ENCODE results near the gene APOL3.
"Not testable (repeated sequence)": the region's sequence is repeated elsewhere in the genome, so short reads cannot be mapped to it uniquely, and the experiment has no call there.

Gene APOL3

GRCh38 chr22:36131907-36132306, 28.6 kb downstream of the APOL3 start:
- DNase-seq, result no peak

- DNase-seq, result no peak
These were observed 30.8 kb downstream of the APOL3 start for GRCh38 chr22:36129486-36130388.

- no peak for DNase-seq
These were observed 31.5 kb downstream of the APOL3 start for GRCh38 chr22:36129071-36129470.

- DNase-seq, result no peak
These were observed 34.5 kb downstream of the APOL3 start for GRCh38 chr22:36125994-36126531.

- DNase-seq, result no peak
These were observed 35.1 kb downstream of the APOL3 start for GRCh38 chr22:36125434-36125833.

- no peak for DNase-seq
These were observed 35.9 kb downstream of the APOL3 start for GRCh38 chr22:36124666-36125065.

- peak; percentile 61 to 87 (median 80) for DNase-seq
These were observed 36.6 kb downstream of the APOL3 start for GRCh38 chr22:36123673-36124630.

- not testable (repeated sequence) for DNase-seq
These were observed 39.8 kb downstream of the APOL3 start for GRCh38 chr22:36120621-36121351.

- no peak for DNase-seq
These were observed 43.5 kb downstream of the APOL3 start for GRCh38 chr22:36117053-36117554.

- DNase-seq, result no peak
These were observed 44.4 kb downstream of the APOL3 start for GRCh38 chr22:36116127-36116526.

GRCh38 chr22:36113121-36113520, 47.4 kb downstream of the APOL3 start:
- no peak for DNase-seq

- no peak for DNase-seq
These were observed 49.2 kb downstream of the APOL3 start for GRCh38 chr22:36111316-36111715.

GRCh38 chr22:36110306-36110881, 50.2 kb downstream of the APOL3 start:
- DNase-seq, result no peak

GRCh38 chr22:36107436-36107835, 53.1 kb downstream of the APOL3 start:
- DNase-seq, result no peak

- DNase-seq, result no peak
These were observed 53.6 kb downstream of the APOL3 start for GRCh38 chr22:36106910-36107309.

GRCh38 chr22:36104988-36105387, 55.6 kb downstream of the APOL3 start:
- DNase-seq, result no peak

GRCh38 chr22:36104435-36104834, 56.1 kb downstream of the APOL3 start:
- no peak for DNase-seq

GRCh38 chr22:36103891-36104290, 56.7 kb downstream of the APOL3 start:
- no peak for DNase-seq

GRCh38 chr22:36102995-36103394, 57.6 kb downstream of the APOL3 start:
- DNase-seq, result no peak

GRCh38 chr22:36101756-36102155, 58.8 kb downstream of the APOL3 start:
- DNase-seq, result no peak

GRCh38 chr22:36100908-36101307, 59.6 kb downstream of the APOL3 start:
- DNase-seq, result not testable (repeated sequence)

Data from activated naive CD4-positive, alpha-beta T cell (primary cell).